Measurements from ENCODE around the gene MYRFL.

Gene MYRFL

DNA sequence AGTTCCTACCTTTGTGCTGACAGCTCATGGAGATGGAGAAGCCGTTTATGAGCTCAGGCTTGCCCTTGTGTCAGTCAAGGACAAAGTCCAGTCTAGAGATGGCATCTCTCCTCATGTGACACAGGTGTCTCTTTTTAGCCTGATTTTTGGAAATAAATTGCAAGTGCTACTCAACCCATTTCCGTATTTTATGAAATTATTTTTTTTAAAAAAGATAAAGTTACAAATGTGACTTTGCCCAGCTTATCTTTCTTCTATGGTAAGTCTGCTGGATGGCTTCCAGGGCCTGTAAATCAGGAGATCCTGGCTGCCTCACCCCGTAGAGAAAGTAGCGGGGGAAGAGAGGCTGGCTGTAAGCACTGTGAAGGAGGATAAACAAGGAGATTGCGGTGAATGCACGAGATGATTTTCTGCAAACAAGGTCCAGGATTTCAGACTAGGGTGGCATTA lies 169.7 kb downstream of the MYRFL start:
- H3K4me3 ChIP-seq (ENCODE audit: low read depth, low read length), result no peak overlapping the region
- TF ChIP-seq, protein P1, sequence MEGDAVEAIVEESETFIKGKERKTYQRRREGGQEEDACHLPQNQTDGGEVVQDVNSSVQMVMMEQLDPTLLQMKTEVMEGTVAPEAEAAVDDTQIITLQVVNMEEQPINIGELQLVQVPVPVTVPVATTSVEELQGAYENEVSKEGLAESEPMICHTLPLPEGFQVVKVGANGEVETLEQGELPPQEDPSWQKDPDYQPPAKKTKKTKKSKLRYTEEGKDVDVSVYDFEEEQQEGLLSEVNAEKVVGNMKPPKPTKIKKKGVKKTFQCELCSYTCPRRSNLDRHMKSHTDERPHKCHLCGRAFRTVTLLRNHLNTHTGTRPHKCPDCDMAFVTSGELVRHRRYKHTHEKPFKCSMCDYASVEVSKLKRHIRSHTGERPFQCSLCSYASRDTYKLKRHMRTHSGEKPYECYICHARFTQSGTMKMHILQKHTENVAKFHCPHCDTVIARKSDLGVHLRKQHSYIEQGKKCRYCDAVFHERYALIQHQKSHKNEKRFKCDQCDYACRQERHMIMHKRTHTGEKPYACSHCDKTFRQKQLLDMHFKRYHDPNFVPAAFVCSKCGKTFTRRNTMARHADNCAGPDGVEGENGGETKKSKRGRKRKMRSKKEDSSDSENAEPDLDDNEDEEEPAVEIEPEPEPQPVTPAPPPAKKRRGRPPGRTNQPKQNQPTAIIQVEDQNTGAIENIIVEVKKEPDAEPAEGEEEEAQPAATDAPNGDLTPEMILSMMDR (IDR thresholded peaks at IDR 0.05; ENCODE audit: low read depth, low read length), result no peak

DNA sequence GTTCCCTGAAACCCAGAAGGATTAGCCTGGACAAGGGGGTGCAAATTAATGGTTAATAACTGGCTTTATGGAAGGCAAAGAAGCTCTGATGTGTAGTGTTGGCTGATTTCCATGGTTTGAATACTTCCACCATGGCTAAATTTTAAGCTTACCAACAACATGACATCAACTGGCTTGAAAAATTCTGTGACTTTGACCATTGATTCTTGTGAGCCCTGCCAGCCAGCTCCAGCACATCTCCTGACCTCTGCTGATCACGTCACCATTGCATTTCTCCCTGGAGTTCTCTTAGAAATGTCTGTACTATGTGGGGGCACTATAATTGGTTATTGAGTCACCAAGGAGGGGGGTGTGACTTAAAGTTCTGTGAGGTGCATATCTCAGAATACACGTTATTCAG lies 171.2 kb downstream of the MYRFL start:
- TF ChIP-seq, protein P1 (IDR thresholded peaks at IDR 0.05; ENCODE audit: low read depth, low read length), result no peak
- no peak overlapping the region for H3K4me3 ChIP-seq (ENCODE audit: low read depth, low read length)

DNA sequence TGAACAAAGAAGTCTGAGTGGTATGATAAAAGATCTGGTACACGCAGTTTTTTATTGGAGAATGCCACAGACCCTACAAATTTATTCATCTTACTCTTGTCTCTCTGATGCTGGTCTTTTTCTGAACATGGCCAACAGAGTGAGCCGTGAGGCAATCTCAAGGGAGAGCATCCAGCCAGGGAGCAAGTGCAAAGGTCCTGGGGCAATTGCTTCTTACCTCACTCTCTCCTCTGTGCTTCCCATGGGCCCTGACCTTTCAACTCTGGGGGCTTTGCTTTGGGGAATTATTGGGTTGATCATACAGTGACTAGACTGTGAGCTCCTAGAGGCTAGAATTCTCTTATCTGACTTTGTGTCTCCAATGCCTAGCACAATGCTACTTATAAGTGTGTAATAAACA lies 171.7 kb downstream of the MYRFL start:
- TF ChIP-seq, protein P1 (IDR thresholded peaks at IDR 0.05; ENCODE audit: low read depth, low read length), result no peak
- H3K4me3 ChIP-seq (ENCODE audit: low read depth, low read length), result no peak overlapping the region

DNA sequence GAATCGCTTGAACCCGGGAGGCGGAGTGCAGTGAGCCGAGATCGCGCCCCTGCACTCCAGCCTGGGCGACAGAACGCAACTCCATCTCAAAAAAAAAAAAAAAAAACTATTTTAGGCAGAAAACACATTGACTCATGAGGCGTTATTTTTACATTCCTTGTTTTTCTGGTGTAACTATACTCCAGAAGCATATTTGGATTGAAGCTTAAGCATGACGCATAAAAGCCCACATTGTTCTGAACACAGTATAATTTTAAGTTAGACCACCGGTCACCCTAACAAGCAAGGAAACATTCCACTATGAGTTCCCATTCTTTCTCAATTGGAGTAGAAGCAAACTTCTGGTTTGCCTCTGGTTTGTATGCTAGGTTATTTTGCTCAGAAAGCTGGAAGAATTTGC lies 173.0 kb downstream of the MYRFL start:
- TF ChIP-seq, protein P1 (IDR thresholded peaks at IDR 0.05; ENCODE audit: low read depth, low read length), result no peak
- H3K4me3 ChIP-seq (ENCODE audit: low read depth, low read length), result no peak overlapping the region

DNA sequence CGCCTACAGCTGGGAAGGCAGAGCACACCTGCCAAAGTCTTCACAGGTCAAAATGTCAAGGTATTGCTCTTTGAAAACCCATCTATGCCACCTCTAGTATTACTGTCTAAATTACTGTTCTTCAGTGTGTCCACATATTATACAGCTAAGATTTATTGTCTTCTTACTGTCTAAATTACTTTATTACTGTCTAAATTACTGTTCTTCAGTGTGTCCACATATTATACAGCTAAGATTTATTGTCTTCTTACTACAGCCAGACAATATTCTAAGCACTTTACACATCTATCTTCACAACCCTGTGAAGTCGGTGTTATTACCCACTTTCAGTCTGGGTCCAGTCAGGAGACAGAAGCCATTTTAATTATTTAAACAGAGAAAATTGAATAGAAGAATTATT lies 173.9 kb downstream of the MYRFL start:
- no peak overlapping the region for H3K4me3 ChIP-seq (ENCODE audit: low read depth, low read length)
- TF ChIP-seq, protein P1 (IDR thresholded peaks at IDR 0.05; ENCODE audit: low read depth, low read length), result no peak

DNA sequence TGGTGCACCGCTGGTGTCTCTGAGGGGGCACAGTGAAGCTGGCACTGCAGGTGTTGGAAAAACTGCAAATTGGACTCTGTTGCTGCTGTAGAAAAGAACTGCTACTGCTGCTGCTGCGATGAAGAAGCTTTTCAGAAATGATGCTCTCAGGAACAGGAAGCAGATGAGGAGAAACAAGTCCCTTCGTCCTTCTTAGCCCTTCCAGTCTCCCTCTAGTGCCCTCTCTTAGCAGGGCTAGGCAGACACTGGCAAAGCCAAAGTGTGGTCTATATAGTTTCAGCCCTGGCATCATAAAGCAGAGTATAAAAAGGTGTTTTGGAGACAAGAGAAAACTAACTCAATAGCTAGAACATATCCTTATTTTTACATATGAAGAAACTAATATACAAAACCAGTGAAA lies 174.5 kb downstream of the MYRFL start:
- TF ChIP-seq, protein P1 (IDR thresholded peaks at IDR 0.05; ENCODE audit: low read depth, low read length), result no peak

DNA sequence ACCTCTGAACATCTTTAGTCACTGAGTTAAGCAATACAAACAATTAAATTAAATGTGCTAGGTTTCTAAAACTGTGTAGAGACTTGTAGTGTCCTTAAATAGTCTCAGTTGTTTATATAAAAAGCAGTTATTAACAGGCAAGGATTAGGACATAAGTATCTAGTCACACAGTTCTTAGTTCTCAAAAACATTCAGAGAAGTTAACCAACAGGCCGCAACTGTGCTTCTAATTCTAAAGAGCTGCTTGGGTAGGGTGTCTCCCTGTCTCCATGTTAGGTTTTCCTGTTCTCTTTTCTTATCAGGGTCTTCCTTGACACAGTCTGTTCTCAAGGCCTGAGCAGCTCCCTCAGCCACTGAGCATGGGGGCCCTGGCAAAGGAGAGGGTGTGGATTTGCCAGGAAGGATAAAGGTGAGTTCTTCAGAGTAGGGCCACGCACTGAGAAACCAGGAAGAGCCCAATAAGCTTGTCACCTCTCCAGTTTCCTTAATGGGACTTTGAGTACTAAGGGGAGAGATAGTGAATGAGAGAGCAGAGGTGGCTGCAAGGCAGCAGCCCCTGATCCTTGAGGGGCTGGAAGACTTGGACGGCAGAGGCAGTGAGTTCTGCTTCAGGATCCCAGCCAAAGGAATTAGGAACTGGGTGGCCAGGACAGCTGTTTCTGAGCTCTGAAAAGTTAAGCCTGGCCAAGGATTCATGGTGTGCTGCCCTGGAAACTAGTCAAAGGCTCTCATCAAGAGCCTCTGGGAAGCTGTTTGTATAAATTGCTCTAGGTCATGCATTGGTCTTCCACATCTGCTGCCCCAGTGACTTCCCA lies 177.3 kb downstream of the MYRFL start:
- H3K4me3 ChIP-seq (ENCODE audit: low read depth, low read length), result no peak overlapping the region
- TF ChIP-seq, protein P1 (IDR thresholded peaks at IDR 0.05; ENCODE audit: low read depth, low read length), result no peak

More for the DNA sequence above, 174.5 kb downstream of the MYRFL start:
- no peak overlapping the region for H3K4me3 ChIP-seq (ENCODE audit: low read depth, low read length)
